LNCAP (cell line): ENCODE data around the gene CST3.

Source experiments
- TF ChIP-seq, protein P1 (sequence below): fragments of 450-650 bp; IDR thresholded peaks from 2 replicates; pipeline ENCODE4 v1.5.1; 2017; ENCODE audit warnings: mild to moderate bottlenecking

Gene CST3

DNA sequence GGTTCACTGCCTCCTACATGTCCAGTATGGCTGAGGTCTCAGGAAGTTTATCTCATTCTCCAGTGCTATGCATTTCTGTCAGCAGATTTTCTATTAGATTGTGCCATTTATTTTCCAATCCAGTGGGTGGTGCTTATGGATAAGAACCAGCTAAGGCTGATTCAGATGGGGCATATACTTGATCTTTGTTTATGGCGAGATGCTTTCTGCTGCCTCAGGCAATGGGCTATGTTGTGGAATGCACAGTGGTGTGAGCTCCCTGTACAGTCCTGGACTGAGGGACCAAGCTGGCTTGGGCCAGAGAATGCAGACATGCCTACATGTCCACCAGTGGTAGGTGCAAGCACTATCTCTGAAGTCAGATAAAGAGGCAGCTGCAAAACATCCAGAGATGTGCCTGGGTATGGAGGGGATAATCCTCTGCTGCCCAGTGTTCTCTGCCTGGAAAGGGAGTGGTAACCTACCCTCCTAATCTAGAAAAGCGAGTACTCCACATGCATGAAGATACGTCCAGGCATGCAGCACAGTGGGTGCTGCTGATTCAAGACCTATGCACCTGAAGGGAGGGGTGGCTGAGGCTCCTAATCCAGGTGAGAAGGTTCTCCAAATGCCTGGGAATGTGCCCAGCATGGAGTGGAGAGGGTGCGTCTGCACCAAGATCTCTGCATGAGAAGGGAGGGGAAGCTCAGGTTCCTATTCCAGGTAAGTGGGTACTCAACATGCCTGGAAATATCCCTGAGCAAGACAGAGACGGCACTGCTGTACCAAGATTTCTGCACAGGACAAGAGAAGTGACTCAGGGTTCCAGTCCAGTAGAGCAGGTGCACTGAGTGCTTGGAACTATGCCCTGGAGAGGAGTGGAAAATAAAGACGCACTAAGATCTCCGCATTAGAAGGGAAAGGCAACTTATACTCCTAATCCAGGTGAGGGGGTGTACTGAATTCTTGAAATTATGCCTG lies 41.7 kb upstream of the CST3 start:
- TF ChIP-seq, protein P1, sequence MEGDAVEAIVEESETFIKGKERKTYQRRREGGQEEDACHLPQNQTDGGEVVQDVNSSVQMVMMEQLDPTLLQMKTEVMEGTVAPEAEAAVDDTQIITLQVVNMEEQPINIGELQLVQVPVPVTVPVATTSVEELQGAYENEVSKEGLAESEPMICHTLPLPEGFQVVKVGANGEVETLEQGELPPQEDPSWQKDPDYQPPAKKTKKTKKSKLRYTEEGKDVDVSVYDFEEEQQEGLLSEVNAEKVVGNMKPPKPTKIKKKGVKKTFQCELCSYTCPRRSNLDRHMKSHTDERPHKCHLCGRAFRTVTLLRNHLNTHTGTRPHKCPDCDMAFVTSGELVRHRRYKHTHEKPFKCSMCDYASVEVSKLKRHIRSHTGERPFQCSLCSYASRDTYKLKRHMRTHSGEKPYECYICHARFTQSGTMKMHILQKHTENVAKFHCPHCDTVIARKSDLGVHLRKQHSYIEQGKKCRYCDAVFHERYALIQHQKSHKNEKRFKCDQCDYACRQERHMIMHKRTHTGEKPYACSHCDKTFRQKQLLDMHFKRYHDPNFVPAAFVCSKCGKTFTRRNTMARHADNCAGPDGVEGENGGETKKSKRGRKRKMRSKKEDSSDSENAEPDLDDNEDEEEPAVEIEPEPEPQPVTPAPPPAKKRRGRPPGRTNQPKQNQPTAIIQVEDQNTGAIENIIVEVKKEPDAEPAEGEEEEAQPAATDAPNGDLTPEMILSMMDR = no peak

DNA sequence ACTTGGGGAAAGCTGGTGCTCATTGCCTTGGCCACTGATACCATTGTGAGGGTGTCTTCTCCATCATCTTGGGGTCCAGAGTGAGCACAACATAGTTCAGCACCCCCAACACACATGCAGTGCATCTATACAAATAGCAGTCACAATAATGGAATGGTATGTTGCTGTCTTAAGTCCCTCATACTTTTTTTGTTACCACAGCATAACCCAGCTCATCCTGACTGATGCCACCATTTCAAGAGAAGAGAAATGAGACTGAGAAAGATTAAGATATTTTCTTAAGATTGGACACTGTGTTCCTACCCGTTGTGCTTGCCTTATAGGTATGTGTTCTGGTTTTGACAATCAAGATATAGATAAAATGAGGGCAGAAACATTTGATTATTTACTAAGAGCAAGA lies 35.5 kb upstream of the CST3 start:
- TF ChIP-seq, protein P1 = no peak

DNA sequence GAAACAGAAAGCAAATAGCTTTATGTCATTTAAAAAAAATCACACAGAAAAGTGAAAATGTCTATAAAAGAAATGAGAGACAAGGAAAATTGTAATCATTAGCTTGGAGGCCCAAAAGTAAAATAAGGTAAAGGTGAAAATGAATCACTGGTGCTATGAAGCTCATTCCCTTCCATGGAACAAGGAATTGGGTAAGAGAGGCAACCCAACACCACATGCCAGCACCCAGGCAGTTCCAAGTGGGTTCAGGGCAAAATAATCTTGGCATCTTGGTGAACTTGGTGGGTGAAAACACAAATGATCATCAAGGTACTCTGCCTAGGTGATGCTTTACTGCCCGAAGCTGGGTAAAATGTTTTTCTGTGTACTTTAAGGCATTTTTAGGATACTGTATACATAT lies 34.4 kb upstream of the CST3 start:
- TF ChIP-seq, protein P1 = no peak

DNA sequence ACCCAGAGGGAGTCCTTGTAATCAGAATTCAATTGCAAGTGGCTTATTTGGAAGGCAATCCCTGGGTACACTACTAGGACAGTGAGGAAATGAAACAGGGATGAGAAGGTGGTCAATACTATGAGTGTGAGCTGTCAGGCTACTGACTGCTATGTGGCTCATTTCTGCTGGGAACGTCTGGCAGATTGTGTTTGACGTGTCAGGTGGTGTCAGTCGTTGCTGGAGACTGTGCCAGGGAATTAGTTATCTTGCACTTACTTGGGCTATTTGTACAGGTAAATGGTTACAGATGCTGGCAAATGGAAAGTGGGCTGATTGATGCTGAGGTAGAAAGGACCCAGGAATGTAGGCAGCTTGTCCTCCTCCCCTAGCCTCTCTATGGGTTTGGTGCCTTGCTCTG lies 33.7 kb upstream of the CST3 start:
- TF ChIP-seq, protein P1 = no peak

DNA sequence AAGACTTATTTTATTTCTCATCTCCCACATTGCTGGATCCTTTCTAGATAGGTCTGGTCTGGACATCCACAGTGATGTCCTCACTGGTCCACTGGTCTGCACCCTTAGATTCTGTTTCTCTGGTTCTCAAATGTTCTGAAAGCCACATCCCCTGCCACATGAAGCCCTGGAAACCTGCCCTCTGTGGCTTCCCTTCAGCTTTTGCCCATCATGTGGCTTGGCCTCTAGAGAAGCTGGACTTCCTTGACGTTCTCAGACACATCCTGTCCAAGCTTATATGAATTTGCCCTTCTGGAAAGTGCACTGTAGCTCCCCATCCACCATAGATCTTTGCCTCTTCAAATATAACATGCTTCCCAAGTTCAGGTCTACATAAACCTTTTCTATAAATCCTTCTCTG lies 32.6 kb upstream of the CST3 start:
- TF ChIP-seq, protein P1 = no peak

DNA sequence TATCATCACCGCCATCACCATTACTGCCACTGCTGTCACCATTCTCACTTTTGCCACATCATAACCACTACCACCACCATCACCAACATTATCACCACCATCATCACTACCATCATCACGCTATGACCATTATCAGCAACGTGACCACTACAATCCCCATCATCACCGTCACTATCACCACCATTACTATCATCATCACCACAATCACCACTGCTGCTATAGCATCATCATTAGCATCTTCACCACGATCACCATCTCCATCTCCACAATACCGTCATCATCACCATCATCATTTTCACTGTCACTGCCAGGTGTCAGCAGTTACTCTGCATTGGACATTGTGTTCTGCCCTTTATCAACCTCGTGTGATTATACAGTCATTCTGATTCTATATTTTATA lies 32.1 kb upstream of the CST3 start:
- TF ChIP-seq, protein P1 = no peak

DNA sequence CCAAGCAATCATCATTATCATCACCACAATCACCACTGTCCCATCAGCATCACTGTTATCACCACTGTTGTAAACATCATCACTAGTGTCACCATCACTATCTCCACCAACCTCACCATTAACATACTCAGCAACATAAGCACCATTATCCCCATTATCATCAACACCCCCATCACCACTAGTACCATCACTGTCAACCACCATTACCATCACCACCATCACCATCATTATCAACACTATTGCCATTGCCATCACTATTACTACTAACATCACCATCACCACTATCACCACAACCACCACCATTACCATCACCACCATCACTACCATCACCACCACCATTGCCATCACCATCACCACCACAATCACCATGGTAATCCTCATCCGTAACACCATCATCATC lies 31.6 kb upstream of the CST3 start:
- TF ChIP-seq, protein P1 = no peak
